Astrocyte (in vitro differentiated cells and primary cell): ENCODE data around the gene GIPC2. TPM values are rescaled to one million over a fixed set of nuclear protein-coding genes. Genes with fewer than 3 reads are reported as not detected.

ENCODE experiments used
- DNase-seq: peaks from one replicate; pipeline ENCODE4 v3.0.0-alpha.2; 2010; ENCODE audit warnings: low read depth
- FAIRE-seq: peaks from 2 replicates; lab custom pipeline; 2011; peaks lifted over from hg19 to GRCh38; lab: Jason Lieb, UNC
- H2AFZ ChIP-seq: 2 replicates; pipeline ENCODE4 v1.6.0; 2012; ENCODE audit warnings: low read depth, low read length, inconsistent platforms
- H3K27ac ChIP-seq: 2 replicates; pipeline ENCODE4 v1.5.1; 2011; ENCODE audit warnings: low read depth, low read length, inconsistent platforms
- H3K27me3 ChIP-seq: 2 replicates; pipeline ENCODE4 v1.6.0; 2011; ENCODE audit warnings: low read length, inconsistent platforms; ENCODE audit not compliant: insufficient read depth
- H3K36me3 ChIP-seq: 2 replicates; pipeline ENCODE4 v1.5.1; 2011; ENCODE audit warnings: low read length, inconsistent platforms; ENCODE audit not compliant: insufficient read depth
- H3K4me1 ChIP-seq: 2 replicates; pipeline ENCODE4 v1.5.1; 2011; ENCODE audit warnings: low read length, inconsistent platforms; ENCODE audit not compliant: insufficient read depth
- H3K4me2 ChIP-seq: 2 replicates; pipeline ENCODE4 v1.6.0; 2012; ENCODE audit warnings: low read length, inconsistent platforms
- H3K4me3 ChIP-seq: 2 replicates; pipeline ENCODE4 v1.5.1; 2011; ENCODE audit warnings: low read depth, mild to moderate bottlenecking, low read length, inconsistent platforms; ENCODE audit not compliant: insufficient read depth
- H3K79me2 ChIP-seq: 2 replicates; pipeline ENCODE4 v1.6.0; 2012; ENCODE audit warnings: mild to moderate bottlenecking, low read length, inconsistent platforms; ENCODE audit not compliant: insufficient read depth
- H3K9ac ChIP-seq: 2 replicates; pipeline ENCODE4 v1.6.0; 2012; ENCODE audit warnings: mild to moderate bottlenecking, low read length, inconsistent platforms
- H3K9me3 ChIP-seq: 2 replicates; pipeline ENCODE4 v1.5.1; 2012; ENCODE audit warnings: low read depth, mild to moderate bottlenecking, low read length, inconsistent platforms; ENCODE audit not compliant: insufficient read depth
- H4K20me1 ChIP-seq: 2 replicates; pipeline ENCODE4 v1.6.0; 2012; ENCODE audit warnings: low read length, inconsistent platforms; ENCODE audit not compliant: insufficient read depth
- H3K27ac Mint-ChIP-seq: one replicate; pipeline ENCODE4 v1.8.0; 2021; ENCODE audit warnings: mild to moderate bottlenecking, mixed read lengths; ENCODE audit not compliant: unreplicated experiment
- H3K27me3 Mint-ChIP-seq: one replicate; pipeline ENCODE4 v1.8.0; 2021; ENCODE audit warnings: low read depth, mixed read lengths; ENCODE audit not compliant: unreplicated experiment
- H3K36me3 Mint-ChIP-seq: one replicate; pipeline ENCODE4 v1.8.0; 2021; ENCODE audit warnings: low read depth, mixed read lengths; ENCODE audit not compliant: unreplicated experiment
- H3K4me1 Mint-ChIP-seq: one replicate; pipeline ENCODE4 v1.8.0; 2021; ENCODE audit warnings: low read depth, mixed read lengths; ENCODE audit not compliant: unreplicated experiment
- H3K4me3 Mint-ChIP-seq: one replicate; pipeline ENCODE4 v1.8.0; 2021; ENCODE audit warnings: mild to moderate bottlenecking, moderate library complexity, mixed read lengths; ENCODE audit not compliant: unreplicated experiment
- H3K9me3 Mint-ChIP-seq: one replicate; pipeline ENCODE4 v1.8.0; 2021; ENCODE audit warnings: mild to moderate bottlenecking, mixed read lengths; ENCODE audit not compliant: unreplicated experiment
- CTCF ChIP-seq: IDR thresholded peaks from 2 replicates; pipeline ENCODE4 v1.5.1; 2011; ENCODE audit warnings: low read depth, mild to moderate bottlenecking, inconsistent platforms, low read length, moderate library complexity; ENCODE audit not compliant: insufficient read depth
- EZH2 ChIP-seq: IDR thresholded peaks from 2 replicates; pipeline ENCODE4 v1.6.1; 2012; ENCODE audit warnings: mild to moderate bottlenecking, low read length, inconsistent platforms; ENCODE audit not compliant: insufficient read depth
- total RNA-seq: library from RNA; stranded (reverse); gene quantifications from 2 replicates; pipeline ENCODE4 v1.2.1, GENCODE V29; 2021

The GIPC2 gene
- total RNA-seq, 1 donor from 2014 or later: not detected

GRCh38 chr1:78089010-78089409 is 43.2 kb downstream of the GIPC2 start:
- Mint-ChIP-seq H3K9me3 (peaks cover 11% of the 10 kb centered on the region), H3K27ac (no peak overlapping the region), H3K4me1 (peaks cover 4% of the 10 kb centered on the region), H3K36me3 (peaks cover 4% of the 10 kb centered on the region), H3K4me3 (no peak overlapping the region), H3K27me3 (no peaks in the 10 kb centered on the region)
- no peaks in the 10 kb centered on the region for H3K27me3 ChIP-seq
- FAIRE-seq (no peak), DNase-seq (no peak)
- H3K9ac ChIP-seq: no peak overlapping the region
- H3K9me3 ChIP-seq: no peaks in the 10 kb centered on the region
- H3K27ac ChIP-seq: no peak overlapping the region
- H2AFZ ChIP-seq: no peak overlapping the region
- TF ChIP-seq CTCF (no peak), EZH2 (no peak)
- H3K36me3 ChIP-seq: no peaks in the 10 kb centered on the region
- H3K4me3 ChIP-seq: no peak overlapping the region
- no peak overlapping the region for H3K4me2 ChIP-seq
- H4K20me1 ChIP-seq: no peaks in the 10 kb centered on the region
- no peaks in the 10 kb centered on the region for H3K4me1 ChIP-seq
- H3K79me2 ChIP-seq: no peaks in the 10 kb centered on the region

- DNase-seq (no peak), FAIRE-seq (no peak)
- peaks cover 5% of the 10 kb centered on the region for H3K4me1 ChIP-seq
- H4K20me1 ChIP-seq: no peaks in the 10 kb centered on the region
- Mint-ChIP-seq H3K27me3 (no peaks in the 10 kb centered on the region), H3K9me3 (peaks cover 4% of the 10 kb centered on the region), H3K36me3 (peaks cover 2% of the 10 kb centered on the region), H3K4me1 (peaks cover 6% of the 10 kb centered on the region), H3K4me3 (no peak overlapping the region), H3K27ac (no peak overlapping the region)
- no peaks in the 10 kb centered on the region for H3K36me3 ChIP-seq
- no peak overlapping the region for H3K4me2 ChIP-seq
- no peaks in the 10 kb centered on the region for H3K27me3 ChIP-seq
- H3K4me3 ChIP-seq: no peak overlapping the region
- no peak overlapping the region for H3K9ac ChIP-seq
- H3K9me3 ChIP-seq: no peaks in the 10 kb centered on the region
- no peak overlapping the region for H2AFZ ChIP-seq
- no peaks in the 10 kb centered on the region for H3K79me2 ChIP-seq
- no peak for TF ChIP-seq CTCF
- TF ChIP-seq EZH2: no peak
- H3K27ac ChIP-seq: no peak overlapping the region
Observed at GRCh38 chr1:78090472-78091133, 44.8 kb downstream of the GIPC2 start.

- no peak for TF ChIP-seq EZH2
- no peak for TF ChIP-seq CTCF
- H4K20me1 ChIP-seq: no peaks in the 10 kb centered on the region
- no peak overlapping the region for H3K9ac ChIP-seq
- no peaks in the 10 kb centered on the region for H3K27me3 ChIP-seq
- H3K4me1 ChIP-seq: peaks cover 11% of the 10 kb centered on the region
- Mint-ChIP-seq H3K27me3 (no peaks in the 10 kb centered on the region), H3K36me3 (peaks cover 2% of the 10 kb centered on the region), H3K4me1 (peaks cover 8% of the 10 kb centered on the region), H3K9me3 (peaks cover 4% of the 10 kb centered on the region), H3K4me3 (no peak overlapping the region), H3K27ac (no peak overlapping the region)
- DNase-seq (no peak), FAIRE-seq (no peak)
- no peak overlapping the region for H2AFZ ChIP-seq
- no peak overlapping the region for H3K27ac ChIP-seq
- no peak overlapping the region for H3K4me2 ChIP-seq
- no peaks in the 10 kb centered on the region for H3K36me3 ChIP-seq
- H3K4me3 ChIP-seq: no peak overlapping the region
- no peaks in the 10 kb centered on the region for H3K79me2 ChIP-seq
- no peaks in the 10 kb centered on the region for H3K9me3 ChIP-seq
Observed at GRCh38 chr1:78091215-78091813, 45.5 kb downstream of the GIPC2 start.
